Hematopoietic multipotent progenitor cell treated with erythropoietin and hydrocortisone succinate and interleukin-3 and kit ligand, for 17 days (in vitro differentiated cells): ENCODE measurements around the gene PEPD.

Experiments used
- DNase-seq: peaks from one replicate; pipeline ENCODE4 v3.0.0-alpha.2; 2015; ENCODE audit warnings: low spot score

PEPD gene

GRCh38 chr19:33383720-33384292 is 137.8 kb downstream of the PEPD start:
- no peak for DNase-seq

- no peak for DNase-seq
These were observed 138.6 kb downstream of the PEPD start for GRCh38 chr19:33382982-33383381.

GRCh38 chr19:33382006-33382405 is 139.6 kb downstream of the PEPD start:
- no peak for DNase-seq

GRCh38 chr19:33381101-33381500 is 140.5 kb downstream of the PEPD start:
- DNase-seq = no peak

- no peak for DNase-seq
These were observed 142.3 kb downstream of the PEPD start for GRCh38 chr19:33379151-33379829.

GRCh38 chr19:33377586-33378475 is 143.8 kb downstream of the PEPD start:
- no peak for DNase-seq

- DNase-seq = no peak
These were observed 144.5 kb downstream of the PEPD start for GRCh38 chr19:33376941-33377557.

GRCh38 chr19:33376423-33376822 is 145.2 kb downstream of the PEPD start:
- peak; percentile 17 for DNase-seq

- DNase-seq = peak; percentile 24
These were observed 145.8 kb downstream of the PEPD start for GRCh38 chr19:33375837-33376159.

- peak; percentile 10 for DNase-seq
These were observed 146.3 kb downstream of the PEPD start for GRCh38 chr19:33375156-33375836.

GRCh38 chr19:33374236-33374714 is 147.3 kb downstream of the PEPD start:
- peak; percentile 75 for DNase-seq

GRCh38 chr19:33373453-33374235 is 147.9 kb downstream of the PEPD start, which contains the start of gene CEBPG:
TSS of gene CEBPG (plus strand) at chr19:33373709. CDS start at chr19:33379240, 5,531 bp downstream.
- peak; percentile 90 for DNase-seq

- DNase-seq = no peak
These were observed 150.8 kb downstream of the PEPD start for GRCh38 chr19:33370783-33371182.

- DNase-seq = no peak
These were observed 153.3 kb downstream of the PEPD start for GRCh38 chr19:33368074-33368864.

GRCh38 chr19:33366897-33367296 is 154.7 kb downstream of the PEPD start:
- no peak for DNase-seq

GRCh38 chr19:33366127-33366526 is 155.5 kb downstream of the PEPD start:
- no peak for DNase-seq

GRCh38 chr19:33365691-33366090 is 155.9 kb downstream of the PEPD start:
- DNase-seq = no peak

- no peak for DNase-seq
These were observed 158.1 kb downstream of the PEPD start for GRCh38 chr19:33363476-33363875.

GRCh38 chr19:33362508-33363228 is 158.9 kb downstream of the PEPD start:
- no peak for DNase-seq
